Endothelial cell of umbilical vein (primary cell): Measurements from ENCODE around the gene PDSS2.

ENCODE experiments used
- MYC ChIP-seq: IDR thresholded peaks from one replicate; pipeline ENCODE4 v1.6.1; 2011; ENCODE audit warnings: mild to moderate bottlenecking, low read depth, low read length
- POLR2A ChIP-seq: IDR thresholded peaks from 2 replicates; pipeline ENCODE4 v1.6.1; 2012; ENCODE audit warnings: low read depth, mild to moderate bottlenecking, control low read depth, low read length

DNA sequence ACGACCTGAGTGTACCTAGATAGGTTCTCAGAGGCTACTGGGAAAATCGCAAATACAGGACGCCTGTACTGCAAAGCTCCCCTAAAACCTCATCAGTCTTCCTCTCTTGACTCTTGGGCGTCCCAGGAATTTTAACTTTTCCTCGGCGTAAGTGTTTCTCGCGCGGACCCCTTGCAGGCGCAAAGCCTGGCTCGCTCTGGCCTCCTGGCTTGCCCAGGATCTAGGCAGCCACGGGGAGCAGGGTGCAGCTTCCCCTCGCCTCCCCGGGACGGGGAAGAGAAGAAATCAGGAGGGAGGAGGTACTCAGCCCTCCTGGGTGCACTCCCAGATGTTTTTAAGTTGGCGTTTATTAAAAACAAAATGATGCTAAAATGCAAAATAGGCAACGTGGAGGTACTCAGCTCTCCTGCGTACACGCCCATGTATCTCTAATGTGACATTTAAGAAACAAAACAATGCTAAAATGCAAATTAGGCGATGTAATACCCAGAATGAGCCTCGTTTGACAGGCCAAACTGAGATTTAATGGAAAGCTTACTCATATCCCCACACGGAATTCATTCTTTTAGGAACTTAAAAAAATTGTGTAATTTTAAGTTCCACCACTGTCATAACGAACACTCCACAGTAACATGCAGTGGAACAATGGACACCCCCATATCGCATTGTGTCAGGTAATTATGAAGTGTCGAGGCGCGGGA is 29.0 kb upstream of the PDSS2 start:
- TF ChIP-seq POLR2A (no peak), MYC (no peak)
